WTC11 (cell line): ENCODE data around the gene CDC45.

Experiments used
- ATF3 ChIP-seq: sonication (generic); formaldehyde crosslinking; conservative IDR thresholded peaks from 2 replicates; pipeline ENCODE4 v1.8.1; 2022; ENCODE audit warnings: mild to moderate bottlenecking, missing genetic modification reagents
- CBFB ChIP-seq: sonication (generic); formaldehyde crosslinking; IDR thresholded peaks from 2 replicates; pipeline ENCODE4 v1.8.1; 2022; ENCODE audit warnings: mild to moderate bottlenecking, low read depth, missing genetic modification reagents
- CTCF ChIP-seq: fragments of 200-600 bp; IDR thresholded peaks from 2 replicates; pipeline ENCODE4 v1.8.0; 2022; ENCODE audit warnings: antibody characterized with exemption
- FOXJ3 ChIP-seq: sonication (generic); formaldehyde crosslinking; IDR thresholded peaks from 2 replicates; pipeline ENCODE4 v1.9.0; 2021; ENCODE audit warnings: missing genetic modification reagents, mild to moderate bottlenecking, borderline replicate concordance
- GABPB1 ChIP-seq: sonication (generic); formaldehyde crosslinking; IDR thresholded peaks from 2 replicates; pipeline ENCODE4 v1.8.1; 2023; ENCODE audit warnings: mild to moderate bottlenecking, missing genetic modification reagents
- SMAD4 ChIP-seq: sonication (generic); formaldehyde crosslinking; IDR thresholded peaks from 2 replicates; pipeline ENCODE4 v1.8.0; 2022; ENCODE audit warnings: mild to moderate bottlenecking, missing genetic modification reagents
- SP1 ChIP-seq: sonication (generic); formaldehyde crosslinking; conservative IDR thresholded peaks from 2 replicates; pipeline ENCODE4 v1.8.1; 2022; ENCODE audit warnings: missing genetic modification reagents
- ZBTB21 ChIP-seq: sonication (generic); formaldehyde crosslinking; IDR thresholded peaks from 2 replicates; pipeline ENCODE4 v1.8.1; 2023; ENCODE audit warnings: mild to moderate bottlenecking, missing genetic modification reagents, borderline replicate concordance
- ZNF121 ChIP-seq: sonication (generic); formaldehyde crosslinking; IDR thresholded peaks from 2 replicates; pipeline ENCODE4 v1.8.0; 2023; ENCODE audit warnings: missing genetic modification reagents

- TF ChIP-seq SMAD4, result no peak
- TF ChIP-seq CTCF, result no peak
- no peak for TF ChIP-seq ZBTB21 (CRISPR knock-in tag)
- no peak for TF ChIP-seq ATF3
- no peak for TF ChIP-seq SP1
- TF ChIP-seq CBFB, result no peak
- no peak for TF ChIP-seq GABPB1 (CRISPR knock-in tag)
- TF ChIP-seq ZNF121 (CRISPR knock-in tag), result no peak
- no peak for TF ChIP-seq FOXJ3
Measured at GRCh38 chr22:19569276-19569640, 89.5 kb downstream of the CDC45 start.
